H9 (cell line): ENCODE data around the gene ATP1A4. TPM values are rescaled to one million over a fixed set of nuclear protein-coding genes. Genes with fewer than 3 reads are reported as not detected.

Experiments
- DNase-seq: peaks from one replicate; pipeline ENCODE4 v3.0.0-alpha.2; 2017
- H2AFZ ChIP-seq: one replicate; pipeline ENCODE4 v1.6.1; 2013; ENCODE audit warnings: mild to moderate bottlenecking, low read length, control low read depth, moderate library complexity
- H2AK5ac ChIP-seq: 2 replicates; pipeline ENCODE4 v1.6.1; 2013; ENCODE audit warnings: low read length, control low read depth, mixed read lengths; ENCODE audit not compliant: insufficient read length
- H2BK120ac ChIP-seq: one replicate; pipeline ENCODE4 v1.6.1; 2013; ENCODE audit warnings: low read depth, mild to moderate bottlenecking, low read length, control low read depth, inconsistent platforms; ENCODE audit not compliant: poor library complexity, severe bottlenecking
- H2BK12ac ChIP-seq: 2 replicates; pipeline ENCODE4 v1.6.1; 2013; ENCODE audit warnings: low read length, control low read depth, mixed read lengths, low read depth; ENCODE audit not compliant: insufficient read length
- H2BK15ac ChIP-seq: 2 replicates; pipeline ENCODE4 v1.6.1; 2013; ENCODE audit warnings: low read depth, low read length, control low read depth
- H2BK20ac ChIP-seq: one replicate; pipeline ENCODE4 v1.6.1; 2013; ENCODE audit warnings: low read depth, mild to moderate bottlenecking, low read length, control low read depth, inconsistent platforms; ENCODE audit not compliant: poor library complexity, severe bottlenecking
- H2BK5ac ChIP-seq: 2 replicates; pipeline ENCODE4 v1.6.1; 2013; ENCODE audit warnings: low read length, control low read depth, mixed read lengths; ENCODE audit not compliant: insufficient read length
- H3K14ac ChIP-seq: 2 replicates; pipeline ENCODE4 v1.6.1; 2013; ENCODE audit warnings: low read length, control low read depth; ENCODE audit not compliant: insufficient read depth
- H3K18ac ChIP-seq: 2 replicates; pipeline ENCODE4 v1.6.1; 2013; ENCODE audit warnings: low read depth, mild to moderate bottlenecking, mixed read lengths, low read length, control low read depth; ENCODE audit not compliant: insufficient read length
- H3K23ac ChIP-seq: 2 replicates; pipeline ENCODE4 v1.6.1; 2013; ENCODE audit warnings: low read length, control low read depth, mixed read lengths, low read depth; ENCODE audit not compliant: insufficient read length
- H3K23me2 ChIP-seq: 2 replicates; pipeline ENCODE4 v1.6.1; 2013; ENCODE audit warnings: low read depth, mild to moderate bottlenecking, mixed read lengths, low read length, control low read depth; ENCODE audit not compliant: insufficient read length, poor library complexity, severe bottlenecking
- H3K27ac ChIP-seq: 2 replicates; pipeline ENCODE4 v1.5.1; 2013; ENCODE audit warnings: low read length, control low read depth, mixed read lengths, low read depth; ENCODE audit not compliant: insufficient read length
- H3K27me3 ChIP-seq: 2 replicates; pipeline ENCODE4 v1.6.1; 2013; ENCODE audit warnings: low read length, control low read depth, inconsistent platforms; ENCODE audit not compliant: insufficient read depth
- H3K4ac ChIP-seq: 2 replicates; pipeline ENCODE4 v1.6.1; 2013; ENCODE audit warnings: low read depth, mild to moderate bottlenecking, control low read depth, inconsistent platforms, low read length, moderate library complexity
- H3K4me1 ChIP-seq: 2 replicates; pipeline ENCODE4 v1.6.1; 2013; ENCODE audit warnings: low read length, control low read depth, inconsistent platforms; ENCODE audit not compliant: insufficient read depth
- H3K4me2 ChIP-seq: 2 replicates; pipeline ENCODE4 v1.6.1; 2013; ENCODE audit warnings: low read length, control low read depth, mixed read lengths; ENCODE audit not compliant: insufficient read length, insufficient read depth
- H3K56ac ChIP-seq: 2 replicates; pipeline ENCODE4 v1.6.1; 2013; ENCODE audit warnings: low read depth, mild to moderate bottlenecking, mixed read lengths, low read length, control low read depth; ENCODE audit not compliant: insufficient read length
- H3K79me1 ChIP-seq: 2 replicates; pipeline ENCODE4 v1.6.1; 2013; ENCODE audit warnings: low read depth, mild to moderate bottlenecking, moderate library complexity, low read length, control low read depth, inconsistent platforms; ENCODE audit not compliant: insufficient read depth, poor library complexity, severe bottlenecking
- H3K79me2 ChIP-seq: 2 replicates; pipeline ENCODE4 v1.6.1; 2013; ENCODE audit warnings: low read length, control low read depth, inconsistent platforms; ENCODE audit not compliant: insufficient read depth
- H3K9ac ChIP-seq: 2 replicates; pipeline ENCODE4 v1.6.1; 2013; ENCODE audit warnings: low read length, control low read depth, mixed read lengths; ENCODE audit not compliant: insufficient read length; ENCODE audit errors: extremely low read depth
- H3K9me3 ChIP-seq: one replicate; pipeline ENCODE4 v1.6.1; 2013; ENCODE audit warnings: low read depth, low read length, inconsistent platforms; ENCODE audit not compliant: control insufficient read depth
- H3T11ph ChIP-seq: one replicate; pipeline ENCODE4 v1.6.1; 2013; ENCODE audit warnings: mild to moderate bottlenecking, low read length, control low read depth, inconsistent platforms
- H4K20me1 ChIP-seq: one replicate; pipeline ENCODE4 v1.6.1; 2013; ENCODE audit not compliant: control insufficient read depth, insufficient read length, insufficient read depth
- H4K5ac ChIP-seq: 2 replicates; pipeline ENCODE4 v1.6.1; 2013; ENCODE audit warnings: low read depth, mild to moderate bottlenecking, mixed read lengths, low read length, control low read depth; ENCODE audit not compliant: insufficient read length
- H4K8ac ChIP-seq: replicated peaks from 2 replicates; pipeline ENCODE4 v1.6.1; 2013; ENCODE audit warnings: low read length, control low read depth, mixed read lengths, low read depth; ENCODE audit not compliant: insufficient read length
- H4K91ac ChIP-seq: 2 replicates; pipeline ENCODE4 v1.6.1; 2013; ENCODE audit warnings: low read depth, mild to moderate bottlenecking, moderate library complexity, mixed read lengths, low read length, control low read depth; ENCODE audit not compliant: insufficient read length
- H3K27ac Mint-ChIP-seq, 3 experiments: 2 replicates in 2 of 3; 3 replicates in 1 of 3; pipeline ENCODE4 v1.8.0; 2020 to 2021; ENCODE audit warnings: mixed read lengths in 3 of 3, mild to moderate bottlenecking in 1 of 3, moderate library complexity in 1 of 3
- H3K27me3 Mint-ChIP-seq: 2 replicates; pipeline ENCODE4 v1.8.0; 2021; ENCODE audit warnings: low read depth, mild to moderate bottlenecking, moderate library complexity, mixed read lengths
- H3K36me3 Mint-ChIP-seq, 3 experiments: 2 replicates in 2 of 3; 3 replicates in 1 of 3; pipeline ENCODE4 v1.8.0; 2020 to 2021; ENCODE audit warnings: low read depth in 3 of 3, mixed read lengths in 3 of 3; ENCODE audit not compliant: insufficient read depth in 1 of 3
- H3K4me1 Mint-ChIP-seq, 2 experiments: 2 replicates each; pipeline ENCODE4 v1.8.0; 2020; ENCODE audit warnings: mixed read lengths in 2 of 2
- H3K4me3 Mint-ChIP-seq, 2 experiments: 2 replicates in 1 of 2; 3 replicates in 1 of 2; pipeline ENCODE4 v1.8.0; 2020 to 2021; ENCODE audit warnings: mild to moderate bottlenecking in 2 of 2, mixed read lengths in 2 of 2, moderate library complexity in 1 of 2
- H3K9me3 Mint-ChIP-seq, 2 experiments: 2 replicates in 1 of 2; 3 replicates in 1 of 2; pipeline ENCODE4 v1.8.0; 2020; ENCODE audit warnings: mild to moderate bottlenecking in 2 of 2, mixed read lengths in 2 of 2, moderate library complexity in 1 of 2
- WGBS: extraction: QIAGEN DNeasy Blood & Tissue Kit; methylation state at CpG from one replicate; pipeline ENCODE4 v1.1.7; 2013; ENCODE audit warnings: missing lambda C conversion rate, low lambda C conversion rate, mixed read lengths; ENCODE audit not compliant: insufficient read length; ENCODE audit errors: extremely low coverage; 5-methylcytosine and 5-hydroxymethylcytosine counted together
- total RNA-seq: library from RNA; stranded (reverse); gene quantifications from 2 replicates; pipeline ENCODE4 v1.2.1, GENCODE V29; 2021
- TF ChIP-seq, protein P1 (sequence below): fragments of 200-600 bp; sonication (generic); conservative IDR thresholded peaks from 3 replicates; pipeline ENCODE4 v1.8.0; 2021; ENCODE audit warnings: antibody characterized with exemption, mild to moderate bottlenecking

The ATP1A4 gene
- total RNA-seq, 1 experiment from 2014 or later, result 0.20 TPM

DNA sequence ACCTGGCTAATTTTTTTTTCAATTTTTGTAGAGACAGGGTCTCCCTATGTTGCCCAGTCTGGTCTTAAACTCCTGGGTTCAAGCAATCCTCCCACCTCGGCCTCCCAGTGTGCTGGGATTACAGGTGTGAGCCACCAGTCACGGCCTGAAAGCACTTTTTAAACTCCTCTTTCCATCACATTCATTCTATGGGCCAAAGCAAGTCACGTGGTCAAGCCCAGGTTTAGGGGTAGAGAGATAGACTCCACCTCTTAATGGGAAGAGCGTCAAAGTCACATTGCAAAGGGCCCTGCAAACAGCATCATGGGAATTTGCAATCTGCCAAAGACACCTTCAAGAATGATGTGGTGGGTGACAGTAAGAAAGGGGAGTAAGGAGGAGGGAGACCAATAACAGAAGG lies 7.1 kb downstream of the ATP1A4 start:
- no peaks in the 10 kb centered on the region for H3K27me3 ChIP-seq
- H4K20me1 ChIP-seq, result no peaks in the 10 kb centered on the region
- no peaks in the 10 kb centered on the region for H3K79me2 ChIP-seq
- H3K9me3 ChIP-seq, result no peaks in the 10 kb centered on the region
- no peak overlapping the region for H3T11ph ChIP-seq
- H3K27ac Mint-ChIP-seq, result no peak overlapping the region
- H2BK12ac ChIP-seq, result no peak overlapping the region
- no peak overlapping the region for H3K4ac ChIP-seq
- H3K9ac ChIP-seq, result no peak overlapping the region
- WGBS, result no CpG with 5 or more reads among the region's 4 CpGs
- H4K5ac ChIP-seq, result no peak overlapping the region
- no peak for DNase-seq
- no peak overlapping the region for H4K8ac ChIP-seq
- peaks cover 0 to 6% of the 10 kb centered on the region in 2 experiments; a peak in 3 of 4 replicates for H3K4me1 Mint-ChIP-seq
- H2BK15ac ChIP-seq, result no peak overlapping the region
- H3K23me2 ChIP-seq, result no peaks in the 10 kb centered on the region
- no peak overlapping the region for H4K91ac ChIP-seq
- no peak overlapping the region for H3K4me2 ChIP-seq
- no peaks in the 10 kb centered on the region for H3K9me3 Mint-ChIP-seq
- H3K18ac ChIP-seq, result no peak overlapping the region
- no peaks in the 10 kb centered on the region for H3K79me1 ChIP-seq
- H3K4me3 Mint-ChIP-seq, result no peak overlapping the region
- no peak overlapping the region for H2AFZ ChIP-seq
- no peak overlapping the region for H2BK5ac ChIP-seq
- no peak overlapping the region for H3K23ac ChIP-seq
- no peak overlapping the region for H2AK5ac ChIP-seq
- H3K56ac ChIP-seq, result no peak overlapping the region
- no peaks in the 10 kb centered on the region for H3K36me3 Mint-ChIP-seq
- H2BK20ac ChIP-seq, result no peak overlapping the region
- H3K27ac ChIP-seq, result no peak overlapping the region
- H3K14ac ChIP-seq, result no peak overlapping the region
- TF ChIP-seq, protein P1, sequence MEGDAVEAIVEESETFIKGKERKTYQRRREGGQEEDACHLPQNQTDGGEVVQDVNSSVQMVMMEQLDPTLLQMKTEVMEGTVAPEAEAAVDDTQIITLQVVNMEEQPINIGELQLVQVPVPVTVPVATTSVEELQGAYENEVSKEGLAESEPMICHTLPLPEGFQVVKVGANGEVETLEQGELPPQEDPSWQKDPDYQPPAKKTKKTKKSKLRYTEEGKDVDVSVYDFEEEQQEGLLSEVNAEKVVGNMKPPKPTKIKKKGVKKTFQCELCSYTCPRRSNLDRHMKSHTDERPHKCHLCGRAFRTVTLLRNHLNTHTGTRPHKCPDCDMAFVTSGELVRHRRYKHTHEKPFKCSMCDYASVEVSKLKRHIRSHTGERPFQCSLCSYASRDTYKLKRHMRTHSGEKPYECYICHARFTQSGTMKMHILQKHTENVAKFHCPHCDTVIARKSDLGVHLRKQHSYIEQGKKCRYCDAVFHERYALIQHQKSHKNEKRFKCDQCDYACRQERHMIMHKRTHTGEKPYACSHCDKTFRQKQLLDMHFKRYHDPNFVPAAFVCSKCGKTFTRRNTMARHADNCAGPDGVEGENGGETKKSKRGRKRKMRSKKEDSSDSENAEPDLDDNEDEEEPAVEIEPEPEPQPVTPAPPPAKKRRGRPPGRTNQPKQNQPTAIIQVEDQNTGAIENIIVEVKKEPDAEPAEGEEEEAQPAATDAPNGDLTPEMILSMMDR, result no peak
- H2BK120ac ChIP-seq, result no peak overlapping the region
- peaks cover 3% of the 10 kb centered on the region; the same call in 1 of the 2 replicates for H3K27me3 Mint-ChIP-seq
- H3K4me1 ChIP-seq, result peaks cover 2% of the 10 kb centered on the region; the same call in 1 of the 2 replicates
